Measurements from ENCODE around the gene CEP295NL. TPM values are rescaled to one million over a fixed set of nuclear protein-coding genes. Genes with fewer than 3 reads are reported as not detected.
"Not testable (repeated sequence)": the region's sequence is repeated elsewhere in the genome, so short reads cannot be mapped to it uniquely, and the experiment has no call there.

CEP295NL gene
- total RNA-seq, 1 donor from 2014 or later: 0.79 TPM

DNA sequence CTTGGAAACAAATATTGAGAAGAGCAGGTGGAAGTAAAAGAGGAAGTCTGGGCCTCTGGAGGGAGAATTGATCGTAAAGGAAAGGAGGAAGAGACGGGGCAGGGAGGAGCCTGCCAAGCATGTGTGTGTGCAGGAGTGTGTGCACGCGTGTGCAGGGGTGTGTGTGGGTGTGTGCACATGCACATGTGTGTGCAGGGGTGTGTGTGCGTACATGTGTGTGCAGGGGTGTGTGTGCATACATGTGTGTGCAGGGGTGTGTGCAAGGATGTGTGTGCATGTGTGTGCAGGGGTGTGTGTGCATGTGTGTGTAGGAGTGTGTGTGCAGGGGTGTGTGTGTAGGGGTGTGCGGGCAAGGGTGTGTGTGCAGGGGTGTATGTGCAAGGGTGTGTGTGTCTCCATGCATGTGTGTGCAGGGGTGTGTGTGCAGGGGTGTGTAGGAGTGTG is 10.0 kb downstream of the CEP295NL start:
- intact Hi-C loops (cut with micrococcal nuclease): no loop called here
- ATAC-seq: no peak
- DNase-seq: no peak

DNA sequence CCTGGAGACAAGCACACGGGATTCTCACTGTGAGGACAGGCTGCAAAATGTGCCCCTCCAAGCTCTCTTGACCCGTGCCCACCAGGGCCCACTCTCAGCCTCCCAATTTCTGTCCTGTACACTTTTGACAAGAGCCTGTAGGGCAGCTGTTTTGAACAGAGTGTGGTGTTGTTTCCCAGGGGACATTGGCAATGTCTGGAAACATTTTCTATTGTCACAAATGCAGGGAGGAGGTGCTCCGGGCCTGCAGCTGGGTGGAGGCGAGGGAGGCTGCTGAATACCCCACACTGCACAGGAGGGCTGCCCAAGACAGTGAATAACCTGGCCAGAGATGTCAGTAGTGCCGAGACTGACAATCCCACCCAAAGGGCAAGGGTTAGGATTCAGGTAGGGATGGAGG is 10.5 kb downstream of the CEP295NL start:
- no peak for ATAC-seq
- no peak for DNase-seq
- intact Hi-C loops (cut with micrococcal nuclease): no loop called here

DNA sequence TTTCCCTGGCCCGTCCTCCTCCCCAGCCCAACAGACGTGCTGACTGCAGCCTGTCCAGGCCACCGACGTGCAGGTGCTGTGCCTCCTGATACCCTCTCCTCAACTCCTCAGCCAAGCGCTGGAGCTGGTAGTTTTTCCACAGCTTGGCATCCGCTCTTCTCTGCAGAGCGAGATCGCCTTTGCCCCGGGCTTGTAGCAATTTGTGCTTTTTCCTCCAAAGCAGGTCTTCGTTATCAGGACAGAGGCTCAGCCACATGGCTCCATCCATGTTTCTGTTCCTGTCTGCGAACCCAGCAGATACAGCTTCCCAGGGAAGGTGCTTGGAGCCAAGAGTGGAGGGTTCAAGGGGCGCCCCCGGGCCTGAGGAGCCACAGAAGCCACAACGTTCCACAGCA is 10.9 kb downstream of the CEP295NL start:
- ATAC-seq: no peak
- intact Hi-C loops (cut with micrococcal nuclease): no loop called here
- DNase-seq: no peak

DNA sequence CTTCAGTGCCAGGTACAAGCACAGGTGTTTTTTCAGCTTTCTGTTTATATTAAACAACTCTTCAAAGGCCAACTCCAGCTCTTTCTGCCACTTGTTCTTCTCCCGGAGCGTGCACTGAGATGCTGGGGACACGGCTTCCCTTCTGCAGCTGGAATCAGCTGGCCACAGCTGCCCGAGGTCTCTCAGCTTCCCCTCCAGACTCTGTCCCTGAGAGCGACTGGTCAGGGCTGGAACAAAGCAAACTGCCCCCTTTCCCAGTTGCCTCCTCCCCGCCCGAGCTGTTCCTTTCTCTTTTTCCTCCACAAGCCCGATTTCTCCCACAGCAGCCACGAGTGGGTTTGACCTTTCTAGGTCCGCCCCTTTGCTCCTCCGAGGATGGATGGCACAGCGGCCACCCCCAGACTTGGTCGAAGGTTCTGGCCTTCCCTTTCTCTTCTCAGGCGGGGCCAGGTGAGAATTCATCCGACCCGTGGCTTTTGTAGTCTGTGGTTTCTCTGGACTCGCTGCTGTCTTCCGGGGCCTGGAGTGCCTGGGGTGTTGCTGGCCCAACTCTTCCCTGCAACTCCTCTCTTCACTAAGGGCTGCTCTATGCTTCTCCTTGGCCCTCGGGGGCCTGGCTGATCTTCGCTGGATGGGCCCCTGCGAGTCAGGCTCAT is 11.5 kb downstream of the CEP295NL start:
- DNase-seq (no peak), ATAC-seq (peak; percentile 35)
- intact Hi-C loops (cut with micrococcal nuclease): no loop called here

DNA sequence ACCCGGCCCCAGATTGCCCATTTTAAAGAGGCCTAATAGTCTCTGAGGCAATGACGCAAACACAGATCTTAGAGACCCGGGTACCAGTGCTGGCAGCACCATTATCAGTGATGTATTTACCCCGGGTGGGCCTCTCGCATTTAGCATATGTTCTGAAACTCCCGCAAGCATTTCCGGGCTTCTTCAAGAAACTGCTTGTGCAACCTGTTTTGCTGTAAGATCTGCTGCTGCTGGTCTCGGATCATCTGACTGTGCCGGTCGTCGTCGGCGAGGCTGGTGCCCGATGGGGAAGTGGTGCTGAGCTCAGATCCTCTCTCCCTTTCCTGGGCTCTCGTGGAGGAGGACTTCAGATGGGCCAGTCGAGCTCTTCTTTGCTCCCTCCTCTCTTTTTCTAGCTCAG is 12.5 kb downstream of the CEP295NL start:
- ATAC-seq: peak; percentile 36
- intact Hi-C loops (cut with micrococcal nuclease): no loop called here
- DNase-seq: peak; percentile 75

DNA sequence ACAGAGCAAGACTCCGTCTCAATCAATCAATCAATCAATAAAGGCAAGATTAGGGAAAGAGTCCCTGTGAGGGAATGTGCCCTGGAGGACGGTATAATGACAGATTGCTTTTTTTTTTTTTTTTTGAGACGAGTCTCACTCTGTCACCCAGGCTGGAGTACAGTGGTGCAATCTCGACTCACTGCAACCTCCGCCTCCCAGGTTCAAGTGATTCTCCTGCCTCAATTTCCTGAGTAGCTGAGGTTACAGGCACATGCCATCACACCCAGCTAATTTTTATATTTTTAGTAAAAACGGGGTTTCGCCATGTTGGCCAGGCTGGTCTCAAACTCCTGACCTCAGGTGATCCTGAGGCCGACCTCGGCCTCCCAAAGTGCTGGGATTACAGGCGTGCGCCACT is 12.9 kb downstream of the CEP295NL start:
- ATAC-seq; intact Hi-C loops (cut with micrococcal nuclease); DNase-seq: not testable (repeated sequence)

DNA sequence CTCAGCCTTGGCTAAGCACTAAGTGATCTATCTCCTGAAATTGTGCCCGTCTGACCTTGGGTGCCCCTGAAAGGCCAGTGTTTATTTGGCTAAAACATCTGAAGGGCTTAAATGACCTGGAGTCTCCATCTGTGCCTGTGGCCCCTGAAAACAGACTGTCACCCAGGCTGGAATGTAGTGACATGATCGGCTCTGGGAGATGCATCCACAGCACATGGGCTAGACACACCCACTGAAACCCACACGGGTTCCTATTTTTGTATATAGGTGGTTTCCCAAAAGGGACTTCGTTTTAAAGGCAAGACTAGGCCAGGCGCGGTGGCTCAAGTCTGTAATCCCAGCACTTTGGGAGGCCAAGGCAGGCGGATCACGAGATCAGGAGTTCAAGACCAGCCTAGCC is 13.5 kb downstream of the CEP295NL start:
- no peak for ATAC-seq
- intact Hi-C loops (cut with micrococcal nuclease): no loop called here
- DNase-seq: no peak

DNA sequence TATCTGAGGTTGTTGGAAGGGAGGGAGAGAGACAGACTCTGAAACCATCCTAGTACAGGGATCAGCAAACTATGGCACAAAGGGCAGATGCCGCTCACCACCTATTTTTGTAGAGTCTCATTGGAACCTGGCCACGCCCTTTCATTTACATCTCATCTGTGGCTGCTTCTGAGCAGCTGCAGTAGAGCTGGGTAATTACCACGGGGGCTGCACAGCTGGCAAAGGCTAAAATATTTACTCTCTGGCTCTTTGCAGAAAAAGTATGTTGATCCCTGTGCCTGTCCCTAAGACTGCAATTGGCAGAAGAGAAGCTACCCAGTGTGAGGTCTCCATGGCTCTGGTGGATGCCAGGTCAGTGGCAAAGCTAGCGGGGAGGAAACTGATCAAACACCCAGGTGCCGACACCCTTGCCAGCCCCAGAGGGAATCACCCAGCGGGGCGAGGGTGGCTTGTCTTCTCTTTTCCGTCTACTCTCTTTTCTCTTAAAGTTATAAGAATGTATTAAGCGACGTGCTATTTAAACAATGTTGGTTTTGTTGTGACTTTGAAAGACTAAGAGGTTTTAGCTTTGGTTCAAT is 14.0 kb downstream of the CEP295NL start:
- DNase-seq (no peak), ATAC-seq (no peak)
- intact Hi-C loops (cut with micrococcal nuclease): no loop called here

DNA sequence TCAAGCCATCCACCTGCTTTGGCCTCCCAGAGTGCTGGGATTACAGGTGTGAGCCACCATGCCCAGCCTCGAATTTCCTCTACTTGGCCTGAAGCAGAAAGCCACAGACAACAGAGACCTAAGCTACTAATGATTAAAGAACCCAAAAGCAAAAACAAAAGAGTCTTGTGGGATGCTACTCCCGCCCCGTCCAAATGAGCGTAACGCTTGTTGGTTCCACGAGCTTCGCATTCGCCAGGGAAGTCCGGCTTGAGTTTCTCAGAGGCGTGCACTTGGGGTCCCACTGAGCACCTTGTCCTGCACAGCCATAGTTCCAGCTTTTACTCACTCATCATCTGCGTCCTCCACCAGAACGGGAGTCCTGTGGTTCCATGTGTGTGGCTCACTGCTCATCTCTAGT is 16.0 kb downstream of the CEP295NL start:
- intact Hi-C loops (cut with micrococcal nuclease): no loop called here
- ATAC-seq: no peak
- no peak for DNase-seq

DNA sequence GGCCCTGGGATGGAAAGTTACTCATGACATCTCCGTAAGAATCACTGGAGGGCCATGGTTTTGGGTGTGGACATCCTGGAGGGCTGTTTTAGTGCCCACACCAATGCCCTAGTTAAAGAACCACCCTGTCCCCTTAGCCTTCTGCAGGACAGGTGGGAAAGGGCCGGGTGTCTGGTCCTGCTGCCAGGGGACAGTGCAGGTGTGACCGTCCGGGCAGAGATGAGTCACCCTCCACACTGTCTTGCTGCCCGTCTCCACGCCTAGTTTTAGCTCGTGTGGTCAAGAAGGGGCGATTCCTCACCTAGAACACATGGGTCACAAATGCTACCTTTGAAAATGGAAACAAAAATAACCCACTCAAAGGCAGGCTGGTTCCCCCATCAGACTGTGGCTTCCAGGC is 17.0 kb downstream of the CEP295NL start:
- no peak for ATAC-seq
- intact Hi-C loops (cut with micrococcal nuclease): no loop called here
- no peak for DNase-seq

DNA sequence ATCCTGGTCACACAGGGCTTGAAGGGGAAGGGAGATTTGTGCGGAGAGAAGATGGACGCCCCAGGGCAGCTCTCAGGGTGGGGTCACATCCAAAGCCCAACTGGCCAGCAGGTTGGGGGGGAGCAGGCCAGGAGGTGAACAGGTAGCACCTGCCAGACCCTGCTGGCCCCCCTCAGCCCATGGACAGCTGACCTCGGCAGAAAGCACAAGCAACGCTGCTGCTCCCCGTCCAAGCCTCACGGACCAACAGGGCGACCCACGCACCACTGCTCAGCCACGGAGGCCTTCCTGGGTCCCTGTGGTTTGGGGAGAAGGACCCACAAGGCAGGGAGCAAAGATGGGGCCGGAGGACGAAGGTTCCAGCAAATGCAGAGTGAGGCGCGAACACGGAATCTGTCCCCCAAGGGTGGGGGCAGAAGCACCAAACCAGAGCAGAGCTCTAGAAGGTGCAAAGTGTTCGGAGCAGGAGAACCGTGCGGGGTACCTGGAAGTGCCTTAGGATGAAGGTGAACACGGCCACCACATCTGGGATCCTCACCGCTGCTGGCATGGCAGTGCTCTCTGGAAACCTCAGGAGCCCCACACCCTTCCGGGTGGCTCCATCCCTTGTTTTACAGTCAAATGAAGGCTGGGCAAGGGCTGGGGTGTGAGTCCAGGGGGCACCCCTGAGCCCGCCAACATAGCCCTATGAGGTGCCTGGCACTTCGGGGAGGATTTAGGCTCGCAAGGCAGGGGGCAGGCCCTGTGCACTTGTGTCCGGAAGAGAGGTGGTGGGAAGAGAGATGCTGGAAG is 17.9 kb downstream of the CEP295NL start:
- ATAC-seq: no peak
- no peak for DNase-seq
- intact Hi-C loops (cut with micrococcal nuclease): no loop called here

DNA sequence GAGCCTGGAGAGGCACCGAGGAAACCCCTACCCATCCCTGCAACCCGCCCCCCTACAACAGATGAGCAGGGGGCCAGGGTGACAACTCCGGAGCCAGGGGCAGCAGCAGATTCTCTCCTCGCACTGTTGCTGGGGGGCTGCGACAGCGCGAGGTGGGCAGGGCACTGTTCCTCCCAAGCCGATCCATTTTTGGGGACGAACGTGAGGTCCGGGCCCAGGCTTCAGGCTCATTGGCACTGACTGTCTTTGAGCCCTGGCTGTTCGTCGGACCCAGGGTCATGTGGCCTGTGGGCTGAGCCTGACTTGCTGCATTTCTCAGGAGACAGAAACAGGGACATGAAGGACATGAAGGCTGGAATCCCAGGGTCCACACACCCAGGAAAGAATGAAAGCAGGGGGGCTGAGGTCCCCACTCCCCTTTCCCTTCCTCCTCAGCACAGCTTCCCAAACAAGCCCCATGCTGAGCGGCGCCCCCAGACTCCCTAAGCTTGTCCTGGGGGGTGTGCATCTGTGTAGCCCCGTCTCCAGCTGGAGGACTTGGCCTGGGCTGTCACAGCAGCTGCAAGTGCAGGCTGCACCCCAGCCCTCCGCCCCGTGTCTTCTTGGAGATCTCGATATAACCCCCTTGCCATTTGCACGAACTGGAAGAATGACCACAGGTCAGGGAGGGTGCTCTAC is 18.7 kb downstream of the CEP295NL start:
- intact Hi-C loops (cut with micrococcal nuclease): no loop called here
- DNase-seq (peak; percentile 58), ATAC-seq (peak; percentile 20)

DNA sequence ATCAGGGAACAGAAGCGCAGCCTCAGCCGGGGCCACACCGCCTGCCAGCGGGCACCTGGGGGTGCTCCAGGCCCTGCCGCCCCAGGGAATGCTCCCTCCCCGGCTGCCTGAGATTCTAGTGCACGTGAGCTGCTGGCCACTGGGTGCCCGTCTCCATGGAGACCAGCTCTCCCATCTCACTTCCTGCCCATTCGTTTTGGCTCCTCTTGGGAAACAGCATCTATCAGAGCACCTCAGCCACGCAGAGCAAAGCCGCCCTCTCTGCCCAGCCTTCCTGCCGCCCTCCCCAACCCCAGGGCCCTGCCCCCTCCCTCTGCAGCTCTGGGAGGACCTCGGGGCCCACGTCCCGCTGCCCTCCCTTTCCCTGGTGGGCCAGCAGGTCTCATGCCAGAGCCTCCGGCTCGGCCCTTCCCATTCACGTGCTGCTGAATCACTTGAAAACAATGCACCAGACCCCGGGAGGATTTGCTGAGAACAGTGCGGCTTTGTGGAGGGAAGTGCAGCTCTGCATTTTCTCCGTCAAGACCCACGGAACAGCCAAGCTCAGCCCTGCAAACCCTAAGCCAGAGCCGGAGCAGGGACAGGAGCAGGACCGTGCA is 19.4 kb downstream of the CEP295NL start:
- ATAC-seq (peak; percentile 66), DNase-seq (peak; percentile 84)
- intact Hi-C loops (cut with micrococcal nuclease): no loop called here

DNA sequence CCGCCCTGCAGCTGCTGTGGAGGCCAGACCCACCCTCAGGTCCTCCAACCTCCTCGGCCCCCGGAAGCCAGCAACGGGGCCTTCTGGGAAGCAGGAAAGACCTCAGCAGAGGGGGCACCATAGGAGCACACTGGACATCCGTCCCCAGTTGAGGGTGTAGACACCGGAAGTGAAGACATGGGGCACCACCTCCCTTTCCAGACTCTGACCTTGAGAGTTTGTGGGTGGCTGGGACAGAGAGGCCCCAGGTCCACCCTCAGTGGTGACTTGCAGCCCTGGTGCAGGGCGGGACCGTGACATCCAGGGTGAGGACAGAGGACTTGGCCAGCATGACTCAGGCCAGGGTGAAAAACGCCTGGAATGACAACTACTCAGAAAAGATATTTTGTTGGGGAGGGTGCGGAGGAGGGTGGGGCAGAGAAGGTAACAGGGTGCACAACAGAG is 19.9 kb downstream of the CEP295NL start:
- intact Hi-C loops (cut with micrococcal nuclease): no loop called here
- peak; percentile 85 for DNase-seq
- ATAC-seq: peak; percentile 71

DNA sequence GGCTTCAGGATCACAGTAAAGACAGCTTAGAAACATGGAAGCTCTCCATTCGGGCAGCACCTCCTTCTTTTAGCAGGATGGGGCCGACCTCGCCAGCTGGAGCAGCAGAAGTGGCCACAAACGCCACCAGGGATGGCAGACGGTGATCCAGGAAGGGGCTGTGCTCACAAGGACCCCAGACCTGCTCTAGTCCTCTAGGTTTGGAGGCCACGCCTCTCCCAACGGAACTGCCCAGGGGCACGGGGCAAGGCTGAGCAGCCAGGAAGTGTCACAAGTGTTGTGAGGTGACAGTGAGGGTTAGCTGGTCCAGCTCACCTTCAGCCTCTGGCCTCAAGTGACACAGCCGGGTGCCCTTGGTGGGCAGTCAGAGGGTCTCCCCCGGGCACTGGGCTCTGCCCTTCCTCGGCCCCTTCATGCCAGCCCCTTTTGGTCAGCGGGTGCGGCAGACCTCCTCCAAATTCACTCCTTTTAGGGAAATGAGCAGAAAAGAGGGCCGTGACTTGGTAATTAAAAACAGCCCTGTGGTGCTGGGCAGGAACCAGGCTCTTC is 20.4 kb downstream of the CEP295NL start:
- DNase-seq: peak; percentile 51
- intact Hi-C loops (cut with micrococcal nuclease): no loop called here
- peak; percentile 1 for ATAC-seq

DNA sequence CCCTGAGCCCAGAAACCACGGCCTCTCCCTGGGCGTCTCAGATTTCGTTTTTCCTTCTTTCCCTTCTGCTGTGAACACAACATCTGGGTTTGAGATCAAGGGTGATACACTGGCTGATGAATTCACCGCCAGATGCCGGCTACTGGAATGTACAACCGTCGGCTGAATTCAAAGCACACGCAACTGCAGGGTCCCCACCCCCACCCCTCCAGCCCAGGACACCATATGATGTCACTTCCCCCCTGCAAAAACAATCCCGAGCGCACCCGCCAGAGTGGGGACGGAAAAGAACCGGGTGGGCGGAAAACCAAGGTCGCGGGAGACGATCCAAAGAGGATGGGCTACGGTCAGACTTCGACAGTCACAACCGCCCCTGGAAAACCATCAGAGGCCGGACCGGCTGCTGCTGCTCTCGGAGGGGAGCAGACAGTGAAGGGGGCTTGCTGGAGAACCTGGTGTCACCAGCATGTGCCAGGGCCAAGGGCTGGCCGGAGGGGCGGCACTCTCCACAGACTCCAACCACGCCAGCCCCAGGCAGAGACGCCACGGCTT is 23.3 kb downstream of the CEP295NL start:
- intact Hi-C loops (cut with micrococcal nuclease): no loop called here
- DNase-seq (peak; percentile 82), ATAC-seq (peak; percentile 14)

DNA sequence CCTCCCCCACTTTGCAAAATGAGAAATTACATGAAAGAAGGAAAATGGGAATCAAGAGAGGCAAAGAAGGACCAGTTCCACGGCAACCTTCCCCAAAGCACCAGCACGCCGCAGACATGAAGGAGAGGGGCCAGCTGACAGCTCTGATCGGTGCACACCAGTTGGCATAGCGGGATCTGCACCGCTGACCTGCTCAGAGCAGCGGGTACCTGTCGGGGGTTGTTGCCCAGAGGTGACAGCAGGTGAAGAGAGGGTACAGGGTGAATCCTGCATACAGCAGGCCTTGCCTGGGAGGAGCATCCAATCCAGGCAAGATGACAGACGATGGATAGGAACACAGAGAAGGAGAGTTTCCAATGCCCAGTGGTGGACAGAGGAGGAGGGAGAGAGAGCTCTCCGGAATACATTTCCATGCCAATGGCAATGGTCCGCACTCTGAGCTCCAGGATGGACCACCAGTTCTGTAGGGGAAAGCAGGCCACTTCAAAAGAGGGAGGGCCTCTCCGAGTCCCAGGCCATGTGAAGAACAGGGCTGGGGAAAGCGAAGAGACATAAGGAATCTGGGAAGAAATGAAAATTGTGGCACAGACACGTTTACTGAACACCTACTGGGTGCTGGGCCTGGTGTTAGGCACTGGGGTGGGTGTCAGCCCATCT is 24.0 kb downstream of the CEP295NL start:
- DNase-seq (peak; percentile 27), ATAC-seq (no peak)
- intact Hi-C loops (cut with micrococcal nuclease): no loop called here

DNA sequence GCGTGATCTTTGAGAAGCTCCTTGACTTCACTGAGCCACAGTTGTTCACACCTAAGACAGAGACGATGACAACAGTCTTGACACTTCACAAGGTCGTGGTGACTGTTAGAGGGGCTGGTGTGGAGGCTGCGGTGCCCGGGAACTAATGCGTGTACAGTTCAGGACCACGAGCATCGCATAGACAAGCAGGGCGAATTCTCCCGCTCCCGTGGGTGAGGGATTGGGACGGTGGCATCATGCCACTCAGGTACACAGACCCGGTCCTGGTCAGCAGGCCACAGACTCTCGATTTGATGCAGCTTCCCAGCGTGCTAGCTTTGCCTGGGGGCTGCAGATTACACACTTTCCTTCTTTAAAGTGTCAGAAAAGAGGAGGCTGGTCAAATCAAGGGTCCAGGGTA is 24.7 kb downstream of the CEP295NL start:
- DNase-seq (no peak), ATAC-seq (no peak)
- intact Hi-C loops (cut with micrococcal nuclease): no loop called here

Data from left ventricle myocardium superior (tissue), 1 donor.